G401 (cell line): Measurements from ENCODE around the gene CCL1. TPM values are rescaled to one million over a fixed set of nuclear protein-coding genes. Genes with fewer than 3 reads are reported as not detected.

ENCODE experiments used
- DNase-seq: peaks from one replicate; pipeline ENCODE4 v3.0.0-alpha.2; 2015; ENCODE audit warnings: low spot score
- in situ Hi-C: cut with HindIII; loops from 2 replicates; pipeline ENCODE4 v1.10.0; 2016; ENCODE audit warnings: low sequenced_read_pairs, mixed read lengths
- total RNA-seq: library from RNA; depleted of rRNA; stranded (reverse); fragments of >200 nt; shearing (Covaris generic); gene quantifications from 2 replicates; pipeline ENCODE4 v1.2.3, GENCODE V29; 2014; rRNA removed

The CCL1 gene
- total RNA-seq = not detected in 2 replicates

- no peak for DNase-seq
- in situ Hi-C loops = no loop called here
These were observed at the start of gene CCL1 for GRCh38 chr17:34363183-34363661. TSS of gene CCL1 (minus strand) at chr17:34363233. CDS start at chr17:34363161, 72 bp downstream.

DNA sequence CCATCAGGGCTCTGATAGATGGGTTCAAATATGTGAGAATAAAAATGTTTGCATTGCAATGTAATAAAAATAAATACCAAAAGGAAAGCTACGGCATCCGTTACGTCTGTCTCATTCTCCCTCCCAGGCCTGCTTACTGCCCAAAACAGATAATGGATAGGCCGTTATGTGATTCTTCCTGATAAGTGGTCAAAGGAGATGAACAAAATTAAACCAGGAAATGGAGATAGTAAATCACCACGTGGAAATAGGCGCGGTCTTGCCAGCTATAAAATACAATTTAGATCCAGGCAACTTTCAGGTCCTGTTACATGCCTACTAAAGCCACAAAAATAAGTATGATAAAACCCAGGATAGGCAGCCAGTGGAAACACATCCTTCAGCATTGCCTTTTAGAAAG is 49.5 kb upstream of the CCL1 start:
- DNase-seq = no peak
- in situ Hi-C loops = no loop called here

GRCh38 chr17:34411646-34412421 is 48.8 kb upstream of the CCL1 start:
- no peak for DNase-seq
- in situ Hi-C loops = no loop called here

- no peak for DNase-seq
- in situ Hi-C loops = no loop called here
These were observed 46.3 kb upstream of the CCL1 start for GRCh38 chr17:34409352-34409751.

DNA sequence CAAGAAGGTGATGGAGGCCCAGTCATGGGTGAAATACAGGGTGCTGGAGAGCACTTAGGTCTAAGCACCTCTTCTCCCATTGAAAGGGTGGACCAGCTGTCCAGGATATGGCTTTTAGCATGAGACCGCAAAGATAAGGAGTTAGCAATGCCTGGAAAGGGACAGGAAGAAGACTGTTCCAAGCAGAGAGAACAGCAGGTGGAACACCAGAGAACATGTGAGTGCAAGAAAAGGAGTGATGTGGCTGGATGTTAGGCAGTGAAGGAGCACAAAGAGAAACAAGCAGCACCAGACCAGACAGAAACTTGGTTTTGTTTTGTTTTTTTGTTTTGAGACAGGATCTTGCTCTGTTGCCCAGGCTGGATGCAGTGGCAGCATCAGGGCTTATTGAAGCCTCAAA is 45.4 kb upstream of the CCL1 start:
- DNase-seq = no peak
- in situ Hi-C loops = no loop called here

GRCh38 chr17:34406226-34406625 is 43.2 kb upstream of the CCL1 start:
- in situ Hi-C loops = no loop called here
- no peak for DNase-seq

GRCh38 chr17:34403006-34403405 is 40.0 kb upstream of the CCL1 start:
- no peak for DNase-seq
- in situ Hi-C loops = no loop called here

DNA sequence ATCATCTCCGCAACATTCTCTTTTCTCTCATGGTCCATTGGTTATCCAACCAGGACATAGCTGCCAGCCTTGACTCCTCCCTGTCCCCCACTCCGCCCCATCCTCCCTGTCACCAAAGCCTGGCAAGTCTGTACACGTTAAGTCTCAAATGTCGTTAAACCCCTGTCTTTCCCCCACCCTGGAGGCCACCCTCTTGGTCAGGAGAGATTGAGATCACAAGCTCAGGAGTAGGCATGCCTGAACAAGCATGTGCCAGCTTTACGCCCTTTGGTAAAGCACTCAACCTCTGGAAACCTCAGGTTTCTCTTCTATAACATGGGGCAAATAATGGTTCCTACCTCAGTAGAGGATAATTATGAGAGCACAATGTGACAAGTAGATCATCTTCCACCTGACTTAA is 38.1 kb upstream of the CCL1 start:
- in situ Hi-C loops = no loop called here
- DNase-seq = no peak

DNA sequence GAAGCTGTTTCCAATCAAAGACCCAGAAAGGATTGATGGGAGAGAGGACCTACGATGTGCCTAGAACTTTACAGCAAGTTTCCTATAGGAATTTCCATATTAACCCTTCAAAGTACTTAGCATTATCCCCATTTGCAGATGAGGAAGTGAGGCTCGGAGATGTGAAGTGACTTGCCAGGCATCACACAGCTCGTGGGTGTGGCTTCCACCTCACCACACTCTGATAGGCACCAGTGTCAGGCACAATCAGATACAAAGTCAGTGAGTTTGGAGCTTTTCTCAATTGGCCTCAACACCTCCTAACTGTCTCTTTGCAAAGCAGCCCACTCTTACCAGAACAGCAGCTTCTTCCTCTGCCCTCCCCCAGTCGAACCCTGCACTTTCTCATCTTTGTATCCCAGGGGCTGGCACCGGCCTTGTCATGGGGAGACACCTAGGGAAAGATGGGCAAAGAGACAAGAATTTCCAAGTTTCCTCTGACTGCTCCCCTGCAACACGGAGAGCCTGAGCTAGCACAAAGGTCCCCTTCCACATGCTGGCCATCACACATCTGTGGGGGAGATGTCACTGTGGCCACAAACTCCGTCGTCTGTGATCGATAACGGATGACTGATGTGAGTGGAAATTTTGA is 37.4 kb upstream of the CCL1 start:
- in situ Hi-C loops = no loop called here
- no peak for DNase-seq

GRCh38 chr17:34399725-34400124 is 36.7 kb upstream of the CCL1 start:
- in situ Hi-C loops = no loop called here
- no peak for DNase-seq

- in situ Hi-C loops = no loop called here
- peak; percentile 0 for DNase-seq
These were observed 36.0 kb upstream of the CCL1 start for GRCh38 chr17:34398990-34399389.

- in situ Hi-C loops = no loop called here
- no peak for DNase-seq
These were observed 34.2 kb upstream of the CCL1 start for GRCh38 chr17:34397265-34397664.

DNA sequence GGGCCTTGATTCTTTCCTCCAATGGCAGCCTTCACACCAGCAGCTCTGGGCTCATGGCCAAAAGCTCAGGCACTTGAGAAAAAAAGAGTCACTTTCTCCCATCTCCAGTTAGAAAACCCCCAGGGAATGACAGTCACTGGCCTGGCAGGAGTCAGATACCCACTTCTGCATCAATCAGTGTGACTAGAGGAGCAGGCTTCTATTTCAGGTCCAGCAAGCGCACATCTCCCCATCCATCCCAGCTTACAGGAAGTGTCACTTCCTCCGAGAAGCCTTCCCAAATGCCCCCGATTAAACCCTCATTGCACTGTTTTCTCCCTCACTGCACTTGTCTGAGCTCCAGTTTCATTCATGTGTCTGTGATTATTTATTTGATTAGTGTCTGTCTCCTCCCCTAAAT is 30.4 kb upstream of the CCL1 start:
- DNase-seq = no peak
- in situ Hi-C loops = no loop called here

DNA sequence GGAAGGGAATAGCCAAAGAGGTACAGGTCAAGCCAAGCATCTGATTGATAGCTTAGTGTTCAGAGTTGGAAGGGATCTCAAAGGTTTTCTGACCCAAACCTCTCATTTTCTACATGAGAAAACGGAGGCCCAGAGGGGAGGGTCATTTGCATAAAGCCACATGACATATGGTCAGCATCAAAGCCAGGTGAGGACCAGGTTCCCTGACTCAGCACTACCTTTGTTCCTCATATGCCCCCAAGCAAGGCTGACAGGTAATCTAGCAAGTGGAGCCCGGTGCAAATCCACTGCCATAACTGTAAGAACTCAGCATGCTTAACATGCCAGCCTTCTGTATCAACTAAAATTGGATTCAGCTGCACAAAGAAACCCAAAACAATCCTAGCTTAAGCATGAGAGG is 28.2 kb upstream of the CCL1 start:
- in situ Hi-C loops = no loop called here
- DNase-seq = no peak

DNA sequence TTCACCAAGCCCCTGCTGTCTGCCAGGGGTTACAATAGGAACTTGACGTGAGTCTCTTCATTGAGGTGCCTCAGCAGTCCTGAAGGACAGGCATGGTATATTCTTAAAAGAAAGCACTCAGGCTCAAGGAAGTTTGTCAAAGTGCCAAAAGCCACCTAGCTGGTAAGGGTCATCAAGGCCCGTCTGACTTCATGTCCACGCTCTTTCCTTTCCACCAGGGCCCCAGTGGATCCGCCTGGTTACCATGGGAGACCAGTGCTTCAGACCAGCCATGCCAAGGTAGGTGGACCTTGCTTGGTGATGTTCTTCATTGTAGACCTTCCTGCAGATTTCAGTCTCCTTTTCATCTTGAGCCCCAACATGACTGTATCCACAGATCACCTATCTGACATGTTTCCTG is 27.6 kb upstream of the CCL1 start:
- DNase-seq = no peak

GRCh38 chr17:34389126-34389750 is 26.2 kb upstream of the CCL1 start:
- in situ Hi-C loops = no loop called here
- no peak for DNase-seq

More for the DNA sequence above, 27.6 kb upstream of the CCL1 start:
- in situ Hi-C loops = no loop called here

GRCh38 chr17:34387566-34387965 is 24.5 kb upstream of the CCL1 start:
- in situ Hi-C loops = no loop called here
- no peak for DNase-seq

DNA sequence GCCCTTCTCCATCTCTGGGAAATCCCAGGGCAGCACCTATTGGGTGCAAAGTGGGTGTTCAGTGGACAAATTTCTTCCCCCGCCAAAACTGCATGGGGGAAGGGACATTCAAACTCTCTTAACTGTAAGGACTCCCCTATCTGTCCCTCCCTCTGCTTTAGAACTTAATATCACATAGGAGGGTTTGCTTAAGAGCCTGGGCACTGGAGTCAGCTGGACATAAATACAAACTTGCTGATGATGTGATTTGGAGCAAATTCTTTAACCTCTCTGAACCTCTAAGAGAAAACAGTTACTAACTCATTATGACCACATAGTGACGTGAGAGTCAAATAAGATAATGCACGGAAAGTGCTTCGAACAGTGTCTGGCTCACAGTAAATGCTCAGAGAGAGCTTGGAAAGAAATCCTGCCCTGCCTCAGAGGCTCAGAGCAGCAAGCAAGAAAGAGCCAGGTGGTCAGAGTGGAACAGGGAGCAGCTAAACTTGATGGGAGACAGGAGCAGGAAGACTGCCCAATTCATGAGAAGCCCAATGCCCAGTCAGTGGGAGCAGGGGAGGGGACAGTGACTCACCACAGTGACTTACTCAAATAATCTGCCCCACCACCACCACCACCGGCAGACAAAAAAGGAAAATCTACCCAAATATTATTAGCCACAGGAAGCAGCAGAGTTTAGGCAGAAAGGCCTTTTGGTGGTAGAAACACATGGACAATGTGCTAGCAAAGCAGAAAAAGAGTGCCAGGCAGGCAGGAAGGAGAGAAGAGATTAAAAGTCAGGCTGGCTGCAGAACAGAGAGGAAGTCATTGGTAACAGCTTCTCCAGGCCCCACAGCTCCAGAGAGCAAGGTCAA is 23.9 kb upstream of the CCL1 start:
- in situ Hi-C loops = no loop called here
- peak; percentile 0 for DNase-seq

GRCh38 chr17:34386343-34386696 is 23.3 kb upstream of the CCL1 start:
- in situ Hi-C loops = no loop called here
- DNase-seq = no peak
